ENCODE measurements around the gene NFE2L1. TPM values are rescaled to one million over a fixed set of nuclear protein-coding genes. Genes with fewer than 3 reads are reported as not detected.
A peak's percentile ranks its signal among the peaks of the same experiment; 100 is the strongest.
"Not testable (repeated sequence)": the region's sequence is repeated elsewhere in the genome, so short reads cannot be mapped to it uniquely, and the experiment has no call there.

The NFE2L1 gene
- total RNA-seq, 2 experiments from 2014 or later: 53.2 to 65.9 TPM

DNA sequence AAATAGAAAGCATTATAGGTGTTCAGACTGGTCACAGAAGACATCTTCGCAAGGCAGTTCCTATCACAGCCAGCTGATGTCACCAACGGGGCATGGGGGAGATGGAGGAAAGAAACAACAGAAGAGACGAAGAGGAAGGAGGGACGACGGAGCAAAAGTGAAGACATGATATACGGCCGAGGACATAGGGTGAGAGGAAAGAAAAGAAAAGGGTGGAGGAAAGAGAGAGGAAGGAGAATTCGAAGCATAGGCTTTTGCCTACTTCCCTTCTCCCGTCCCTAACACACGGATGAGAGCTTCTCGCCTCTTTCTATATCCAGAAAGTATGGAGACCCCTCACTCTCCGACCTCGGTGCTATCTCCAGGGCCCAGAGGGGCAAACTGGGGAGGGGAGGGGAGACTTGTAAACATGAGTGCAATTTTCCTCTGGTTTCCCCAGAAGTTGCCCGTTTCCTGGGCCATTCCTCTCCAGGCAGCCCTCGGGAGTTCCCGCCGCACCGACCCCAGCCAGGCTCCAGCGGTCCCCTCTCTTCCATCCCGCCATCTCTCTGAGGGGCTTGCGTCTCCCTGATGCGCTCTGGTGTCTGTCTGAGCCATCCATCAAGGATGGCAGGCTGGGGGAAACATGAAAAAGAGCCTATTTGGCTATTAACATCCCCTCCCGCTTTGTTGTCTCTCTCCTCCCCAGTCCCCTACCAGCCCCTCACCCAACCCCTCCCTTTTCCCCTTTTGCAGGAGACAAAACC, 36.6 kb upstream of the NFE2L1 start:
- Mint-ChIP-seq H3K9me3 (no peaks in the 10 kb centered on the region), H3K27ac (peak overlapping the region; percentile 58), H3K36me3 (ENCODE audit: low read depth) (no peaks in the 10 kb centered on the region), H3K27me3 (peaks cover 46% of the 10 kb centered on the region), H3K4me3 (peak overlapping the region; percentile 64), H3K4me1 (peaks cover 24% of the 10 kb centered on the region)
- POLR2A ChIA-PET: interaction anchor here (1.2 kb wide), 1 partner anchor 12 kb away, joined by 3 read pairs; no protein-coding TSS in a partner anchor
- CTCF ChIA-PET: interaction anchor here (0.6 to 3.3 kb wide), 19 partner anchors 9 to 611 kb away, joined by 3 to 16 read pairs (median 3); partner anchors contain the start of genes CDK5RAP3 and PNPO
- peak; percentile 73 for DNase-seq

- no peaks in the 10 kb centered on the region for H3K9me3 Mint-ChIP-seq
- ChIA-PET POLR2A (interaction anchor here (1.2 kb wide), 1 partner anchor 12 kb away, joined by 3 read pairs; no protein-coding TSS in a partner anchor), CTCF (interaction anchor here (0.6 to 3.3 kb wide), 9 partner anchors 9 to 70 kb away, joined by 3 to 16 read pairs (median 5); partner anchors contain the start of genes CDK5RAP3 and PNPO)
- H3K36me3 Mint-ChIP-seq (ENCODE audit: low read depth): no peaks in the 10 kb centered on the region
- H3K4me3 Mint-ChIP-seq: peak overlapping the region; percentile 64
- peak overlapping the region; percentile 22 for H3K27ac Mint-ChIP-seq
- DNase-seq: peak; percentile 76
- peaks cover 27% of the 10 kb centered on the region for H3K4me1 Mint-ChIP-seq
- peaks cover 42% of the 10 kb centered on the region for H3K27me3 Mint-ChIP-seq
These were observed 36.0 kb upstream of the NFE2L1 start for GRCh38 chr17:48012151-48012520.

- H3K9me3 Mint-ChIP-seq: no peaks in the 10 kb centered on the region
- no peak for DNase-seq
- H3K4me1 Mint-ChIP-seq: peaks cover 33% of the 10 kb centered on the region
- ChIA-PET CTCF (interaction anchor here (0.5 to 2.7 kb wide), 7 partner anchors 8 to 640 kb away, joined by 3 to 14 read pairs (median 5); no protein-coding TSS in a partner anchor), POLR2A (interaction anchor here (1.2 kb wide), 1 partner anchor 13 kb away, joined by 3 read pairs; no protein-coding TSS in a partner anchor)
- no peak overlapping the region for H3K27ac Mint-ChIP-seq
- no peaks in the 10 kb centered on the region for H3K36me3 Mint-ChIP-seq (ENCODE audit: low read depth)
- peaks cover 37% of the 10 kb centered on the region for H3K27me3 Mint-ChIP-seq
- peak overlapping the region; percentile 49 for H3K4me3 Mint-ChIP-seq
These were observed 35.5 kb upstream of the NFE2L1 start for GRCh38 chr17:48012654-48013053.

DNA sequence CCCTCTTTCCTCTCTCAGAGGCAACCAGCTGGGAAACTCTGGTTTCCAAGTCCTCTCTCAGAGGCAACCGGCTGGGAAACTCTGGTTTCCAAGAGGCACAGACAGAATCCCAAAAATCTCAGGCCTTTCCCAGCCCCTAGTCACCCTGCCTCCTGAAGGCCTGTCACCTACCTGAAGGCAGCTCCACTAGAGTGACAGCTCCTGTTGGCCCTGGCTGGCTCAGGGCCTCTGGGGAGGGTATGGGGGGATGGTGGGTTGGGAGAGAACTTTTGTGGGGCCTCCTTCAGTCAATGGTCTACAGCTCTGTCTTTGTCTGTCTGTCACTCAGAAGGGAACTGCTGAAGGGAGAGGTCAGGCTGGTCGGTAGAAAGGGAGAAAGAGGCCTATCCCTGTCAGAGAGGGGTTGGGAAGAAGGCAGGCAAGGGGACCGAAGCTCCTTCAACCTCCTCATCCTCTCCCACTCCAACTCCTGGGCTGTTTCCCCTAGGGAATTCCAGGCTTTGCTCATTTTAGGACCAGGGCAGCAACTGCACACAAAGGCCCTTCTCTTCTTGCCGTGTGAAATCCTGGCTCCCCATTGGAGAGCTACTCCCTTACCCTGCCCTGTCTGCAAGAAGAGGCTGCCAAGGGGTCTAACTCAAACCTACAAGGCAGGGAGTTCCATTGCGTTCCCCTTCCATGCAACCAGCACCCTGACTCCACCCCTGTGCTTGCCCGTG, 34.1 kb upstream of the NFE2L1 start:
- ChIA-PET POLR2A (no interaction called here), CTCF (interaction anchor here (0.7 to 2.1 kb wide), 10 partner anchors 8 to 173 kb away, joined by 3 to 8 read pairs (median 4); partner anchors contain the start of genes CDK5RAP3 and SCRN2)
- Mint-ChIP-seq H3K27ac (no peak overlapping the region), H3K9me3 (no peaks in the 10 kb centered on the region), H3K27me3 (peaks cover 31% of the 10 kb centered on the region), H3K36me3 (ENCODE audit: low read depth) (peaks cover 2% of the 10 kb centered on the region), H3K4me3 (no peak overlapping the region), H3K4me1 (peaks cover 43% of the 10 kb centered on the region)
- no peak for DNase-seq

DNA sequence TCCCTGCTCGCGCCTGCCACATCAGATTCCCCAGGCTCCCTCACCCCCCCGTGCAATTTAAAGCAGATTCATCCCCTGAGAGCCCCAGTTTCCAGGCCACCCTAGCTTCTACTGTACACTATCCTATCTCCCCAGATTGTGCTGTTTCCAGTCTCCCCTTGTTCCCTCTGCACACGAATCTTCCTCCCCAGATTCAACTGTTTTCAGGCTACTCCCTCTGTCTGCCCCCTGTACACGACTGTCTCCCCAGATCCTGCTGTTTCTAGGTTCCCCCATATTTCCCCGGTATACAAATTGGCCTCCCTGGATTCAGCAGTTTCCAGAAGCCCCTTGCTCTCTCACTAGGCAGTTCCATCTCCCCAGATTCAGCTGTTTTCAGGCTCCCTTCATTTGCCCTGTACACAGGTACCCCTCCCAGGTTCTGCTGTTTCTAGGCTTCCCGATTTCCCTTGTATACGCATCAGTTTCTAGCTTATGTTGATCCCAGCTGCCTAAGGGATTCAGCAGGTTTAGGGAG, 33.5 kb upstream of the NFE2L1 start:
- POLR2A ChIA-PET: no interaction called here

GRCh38 chr17:48016112-48016511, 32.0 kb upstream of the NFE2L1 start:
- no peak overlapping the region for H3K4me3 Mint-ChIP-seq
- ChIA-PET CTCF (interaction anchor here (0.7 to 4.0 kb wide), 5 partner anchors 16 to 175 kb away, joined by 3 to 33 read pairs (median 9); partner anchors contain the start of genes CDK5RAP3 and SCRN2), POLR2A (no interaction called here)
- peaks cover 2% of the 10 kb centered on the region for H3K36me3 Mint-ChIP-seq (ENCODE audit: low read depth)
- DNase-seq: no peak
- peak overlapping the region; percentile 22 for H3K27ac Mint-ChIP-seq
- peaks cover 43% of the 10 kb centered on the region for H3K4me1 Mint-ChIP-seq
- peaks cover 28% of the 10 kb centered on the region for H3K27me3 Mint-ChIP-seq
- H3K9me3 Mint-ChIP-seq: no peaks in the 10 kb centered on the region

More for the DNA sequence above, 33.5 kb upstream of the NFE2L1 start:
- no peak for DNase-seq
- H3K27ac Mint-ChIP-seq: no peak overlapping the region
- no peak overlapping the region for H3K4me3 Mint-ChIP-seq
- CTCF ChIA-PET: interaction anchor here (0.7 to 2.1 kb wide), 8 partner anchors 9 to 173 kb away, joined by 3 to 8 read pairs (median 4); partner anchors contain the start of genes CDK5RAP3 and SCRN2
- peaks cover 44% of the 10 kb centered on the region for H3K4me1 Mint-ChIP-seq
- peaks cover 2% of the 10 kb centered on the region for H3K36me3 Mint-ChIP-seq (ENCODE audit: low read depth)
- H3K27me3 Mint-ChIP-seq: peaks cover 29% of the 10 kb centered on the region
- no peaks in the 10 kb centered on the region for H3K9me3 Mint-ChIP-seq

GRCh38 chr17:48017817-48018158, 30.4 kb upstream of the NFE2L1 start:
- H3K36me3 Mint-ChIP-seq (ENCODE audit: low read depth); POLR2A ChIA-PET; H3K9me3 Mint-ChIP-seq; DNase-seq: not testable (repeated sequence)
- H3K27ac Mint-ChIP-seq: peak overlapping the region; percentile 92
- peaks cover 30% of the 10 kb centered on the region for H3K27me3 Mint-ChIP-seq
- CTCF ChIA-PET: interaction anchor here (0.5 to 4.0 kb wide), 25 partner anchors 11 to 704 kb away, joined by 3 to 33 read pairs (median 5); partner anchors contain the start of genes CDK5RAP3, NFE2L1, PRR15L and SCRN2
- H3K4me1 Mint-ChIP-seq: peaks cover 32% of the 10 kb centered on the region
- peak overlapping the region; percentile 37 for H3K4me3 Mint-ChIP-seq

DNA sequence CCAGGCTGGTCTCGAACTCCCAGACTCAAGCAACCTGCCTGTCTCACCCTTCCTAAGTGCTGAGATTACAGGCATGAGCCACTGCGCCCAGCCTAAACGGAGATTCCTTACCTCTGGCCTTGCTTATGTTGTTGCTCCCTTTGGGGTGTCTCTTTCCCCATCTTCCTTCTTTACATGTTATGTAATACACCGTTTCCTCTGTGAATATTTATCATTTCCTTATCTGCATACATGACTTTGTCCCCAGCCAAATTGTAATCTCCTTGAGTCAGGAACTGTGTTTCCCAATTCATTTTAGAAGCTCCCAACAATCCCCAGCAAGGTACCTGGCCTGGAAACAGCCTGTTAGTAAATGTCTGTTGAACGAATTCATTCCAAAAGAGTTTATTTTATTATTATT, 26.2 kb upstream of the NFE2L1 start:
- Mint-ChIP-seq H3K9me3 (no peaks in the 10 kb centered on the region), H3K27ac (no peak overlapping the region), H3K27me3 (peaks cover 21% of the 10 kb centered on the region), H3K4me1 (peaks cover 55% of the 10 kb centered on the region), H3K4me3 (no peak overlapping the region), H3K36me3 (ENCODE audit: low read depth) (peaks cover 2% of the 10 kb centered on the region)
- no peak for DNase-seq
- CTCF ChIA-PET: interaction anchor here (0.5 to 2.8 kb wide), 4 partner anchors 11 to 474 kb away, joined by 3 to 14 read pairs (median 8); no protein-coding TSS in a partner anchor
- POLR2A ChIA-PET: no interaction called here

DNA sequence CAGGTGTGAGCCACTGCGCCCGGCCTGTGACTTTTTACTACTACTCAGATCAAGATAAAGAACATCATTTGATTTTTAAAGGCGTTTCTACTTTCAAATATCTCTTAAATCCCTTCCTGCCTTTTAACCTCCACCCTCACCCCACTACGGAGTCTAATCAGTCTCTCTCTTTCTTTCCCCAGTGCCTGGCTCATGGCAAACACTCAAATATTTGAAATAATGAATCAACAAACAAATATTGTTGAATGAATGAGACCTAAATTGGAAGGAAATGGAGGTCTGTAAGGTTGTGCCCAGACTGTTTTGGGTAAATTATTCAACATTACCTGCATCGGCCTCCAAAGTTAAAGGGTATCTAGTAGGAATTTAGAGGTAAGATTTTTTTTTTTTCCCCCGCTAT, 25.3 kb upstream of the NFE2L1 start:
- Mint-ChIP-seq H3K9me3 (no peaks in the 10 kb centered on the region), H3K27me3 (peaks cover 21% of the 10 kb centered on the region), H3K27ac (no peak overlapping the region), H3K4me1 (peaks cover 47% of the 10 kb centered on the region), H3K4me3 (no peak overlapping the region), H3K36me3 (ENCODE audit: low read depth) (peaks cover 2% of the 10 kb centered on the region)
- ChIA-PET CTCF (interaction anchor here (2.8 kb wide), 1 partner anchor 44 kb away, joined by 11 read pairs; no protein-coding TSS in a partner anchor), POLR2A (no interaction called here)
- no peak for DNase-seq

DNA sequence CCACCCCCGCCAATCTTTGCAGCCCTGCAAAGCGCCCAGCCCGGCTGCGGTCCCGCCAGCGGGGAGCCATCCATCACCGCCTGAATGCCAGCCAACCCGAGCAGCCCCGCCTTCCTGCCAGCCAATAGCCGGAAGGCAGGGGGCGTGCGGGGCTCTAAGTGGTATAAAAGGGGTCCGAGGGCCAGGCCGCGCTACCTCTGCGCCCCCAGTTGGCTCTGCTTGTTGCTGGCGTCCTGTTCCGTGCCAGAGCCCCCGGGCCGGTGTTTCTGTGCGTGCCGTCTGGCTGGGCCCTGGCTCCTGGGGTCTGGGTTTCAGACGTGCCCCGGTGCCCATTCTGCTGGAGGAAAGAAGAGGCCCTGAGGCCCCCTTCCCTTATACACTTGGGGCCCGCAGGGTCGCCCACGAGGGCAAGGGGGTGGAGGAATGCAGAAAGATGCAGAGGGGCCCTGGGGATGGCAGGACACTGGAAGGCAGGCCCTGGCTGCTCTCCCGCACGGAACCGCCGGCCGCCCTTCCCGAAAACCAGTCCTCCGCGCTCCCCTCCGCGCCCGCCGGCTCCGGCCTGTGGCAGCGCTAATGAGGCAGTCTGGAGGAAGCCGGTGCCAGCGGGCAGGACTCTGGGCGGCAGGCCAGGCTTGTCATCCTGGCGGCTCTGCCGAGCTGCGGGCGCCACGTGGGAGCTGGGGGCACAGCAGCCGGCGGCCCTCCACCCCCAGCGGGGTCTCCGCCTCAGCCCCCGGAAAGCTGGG, 24.6 kb upstream of the NFE2L1 start:
- peak; percentile 59 for DNase-seq
- H3K36me3 Mint-ChIP-seq (ENCODE audit: low read depth): peaks cover 2% of the 10 kb centered on the region
- H3K27me3 Mint-ChIP-seq: peaks cover 21% of the 10 kb centered on the region
- CTCF ChIA-PET: interaction anchor here (1.0 kb wide), 1 partner anchor 10 kb away, joined by 3 read pairs; no protein-coding TSS in a partner anchor
- H3K9me3 Mint-ChIP-seq: no peaks in the 10 kb centered on the region
- POLR2A ChIA-PET: no interaction called here
- peaks cover 41% of the 10 kb centered on the region for H3K4me1 Mint-ChIP-seq
- peak overlapping the region; percentile 76 for H3K27ac Mint-ChIP-seq
- peak overlapping the region; percentile 68 for H3K4me3 Mint-ChIP-seq

DNA sequence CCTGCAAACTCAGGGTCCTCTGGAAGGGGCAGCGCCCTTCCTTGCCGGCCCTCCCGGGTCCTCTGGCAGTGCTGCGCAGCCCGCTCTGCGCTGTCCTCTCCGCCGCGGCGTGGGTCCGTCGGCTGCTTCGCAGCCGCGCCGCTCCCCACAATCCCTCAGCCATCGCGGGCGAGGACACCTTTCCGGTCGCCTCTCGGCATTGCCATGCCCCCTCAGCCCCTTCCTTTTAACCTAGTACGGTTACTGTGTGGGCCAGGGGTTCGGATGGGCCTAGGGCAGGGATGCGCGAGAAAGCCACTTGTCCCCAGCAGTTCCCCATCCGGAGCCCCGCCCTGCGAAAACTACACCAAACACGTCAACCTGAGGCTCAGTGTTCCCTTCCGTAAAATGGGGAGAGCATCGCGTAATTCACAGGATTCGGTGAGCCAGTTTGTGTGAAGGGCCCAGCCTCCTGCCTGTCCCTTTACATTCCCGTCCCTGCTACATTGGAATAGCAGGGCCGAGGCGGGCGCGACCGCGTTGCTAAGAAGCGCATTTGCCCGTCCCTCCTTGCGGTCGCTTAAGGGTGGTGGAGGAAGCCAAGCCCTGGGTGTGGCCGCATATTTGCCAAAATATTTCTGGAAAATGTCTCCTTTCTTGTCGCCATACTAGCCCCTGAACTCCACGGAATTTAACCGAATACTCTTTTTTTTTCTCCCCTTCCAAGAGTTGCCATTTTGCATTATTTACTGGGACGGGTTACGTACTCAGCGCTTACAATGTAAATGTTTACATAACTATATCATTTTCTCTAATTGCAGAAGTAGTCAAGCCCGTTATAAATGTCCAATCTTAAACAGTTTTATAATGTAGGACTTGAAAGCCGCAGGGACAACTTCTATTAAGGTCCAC, 23.8 kb upstream of the NFE2L1 start:
- Mint-ChIP-seq H3K36me3 (ENCODE audit: low read depth) (no peaks in the 10 kb centered on the region), H3K4me3 (peak overlapping the region; percentile 80), H3K27me3 (peaks cover 24% of the 10 kb centered on the region), H3K4me1 (peaks cover 38% of the 10 kb centered on the region), H3K27ac (peak overlapping the region; percentile 87), H3K9me3 (no peaks in the 10 kb centered on the region)
- DNase-seq: peak; percentile 64
- POLR2A ChIA-PET: interaction anchor here (0.7 to 1.0 kb wide), 2 partner anchors 25 to 28 kb away, joined by 3 to 6 read pairs; no protein-coding TSS in a partner anchor
- CTCF ChIA-PET: interaction anchor here (0.9 to 4.2 kb wide), 18 partner anchors 10 to 601 kb away, joined by 3 to 55 read pairs (median 4); partner anchors contain the start of genes COPZ2, HOXB5, HOXB9 and NFE2L1
